ENCODE results near the gene PACSIN2.
"Not testable (repeated sequence)": the region's sequence is repeated elsewhere in the genome, so short reads cannot be mapped to it uniquely, and the experiment has no call there.

PACSIN2 gene

DNA sequence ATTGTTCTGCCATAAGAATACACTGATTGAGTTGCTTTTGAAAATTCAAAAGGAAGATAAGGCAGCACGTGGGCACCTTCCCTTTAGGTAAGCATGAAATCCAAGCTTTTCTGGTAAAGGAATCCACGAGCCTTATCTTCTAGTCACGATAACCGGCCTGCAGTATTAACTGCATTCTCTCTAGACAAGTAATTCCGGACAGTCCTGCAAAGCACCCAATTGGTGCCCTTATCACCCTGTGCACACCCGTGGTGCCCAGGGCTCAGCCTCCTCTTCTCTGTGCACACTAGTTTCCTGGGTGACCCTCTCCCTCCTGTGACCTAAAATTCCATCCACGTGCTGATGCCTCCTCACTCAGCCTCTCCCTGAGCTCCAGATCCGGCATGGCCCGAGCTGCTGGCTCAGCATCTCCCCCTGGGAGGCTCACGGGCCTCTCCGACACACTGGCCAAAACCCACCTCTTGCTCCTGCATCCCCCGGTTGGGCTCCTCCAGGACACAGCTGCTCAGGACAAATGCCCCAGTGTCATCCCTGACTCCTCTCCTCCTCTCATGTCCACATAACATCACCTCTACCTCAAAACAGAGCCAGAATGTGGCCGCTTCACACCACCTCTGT is 63.7 kb downstream of the PACSIN2 start:
- DNase-seq (ENCODE audit: extremely low spot score, insufficient read length, low read depth): no peak
- FAIRE-seq: no peak

DNA sequence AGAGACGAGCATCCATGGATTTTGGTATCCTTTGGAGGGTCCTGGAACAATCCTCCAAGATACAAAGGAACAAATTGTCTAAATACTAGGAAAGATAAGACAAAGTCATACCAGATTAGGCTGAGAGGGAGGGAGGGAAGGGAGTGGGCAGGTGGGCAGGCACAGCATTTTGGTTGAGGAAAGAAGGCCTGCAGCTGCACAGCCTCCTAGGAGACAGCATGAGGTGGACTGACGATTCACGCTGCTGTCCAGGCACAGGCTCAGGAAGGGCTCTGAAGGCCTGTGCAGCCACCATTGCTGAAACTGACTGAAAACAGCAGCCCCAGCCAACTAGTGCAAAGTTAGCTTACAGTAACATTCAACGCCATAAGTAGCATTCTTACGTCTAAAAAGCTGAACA is 64.7 kb downstream of the PACSIN2 start:
- FAIRE-seq (no peak), DNase-seq (ENCODE audit: extremely low spot score, insufficient read length, low read depth) (no peak)

DNA sequence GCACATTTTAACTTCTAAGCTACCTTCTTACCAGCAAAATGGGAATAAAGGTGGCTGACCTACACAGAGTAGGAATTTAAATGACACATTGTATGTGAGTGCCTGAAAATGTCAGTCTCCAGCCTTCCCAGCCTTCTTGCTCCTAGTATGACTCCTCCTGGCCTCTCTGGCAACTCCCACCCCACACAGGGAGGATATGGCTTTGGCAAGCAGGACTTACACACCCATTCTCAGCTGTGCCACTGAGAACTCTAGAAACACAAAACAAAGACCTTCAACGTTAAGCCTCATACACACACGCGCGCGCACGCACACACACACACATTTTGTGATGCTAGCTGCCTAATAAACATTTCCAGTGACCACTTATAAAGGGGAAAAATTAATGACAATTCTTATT is 65.8 kb downstream of the PACSIN2 start:
- no peak for FAIRE-seq
- DNase-seq (ENCODE audit: extremely low spot score, insufficient read length, low read depth): no peak

DNA sequence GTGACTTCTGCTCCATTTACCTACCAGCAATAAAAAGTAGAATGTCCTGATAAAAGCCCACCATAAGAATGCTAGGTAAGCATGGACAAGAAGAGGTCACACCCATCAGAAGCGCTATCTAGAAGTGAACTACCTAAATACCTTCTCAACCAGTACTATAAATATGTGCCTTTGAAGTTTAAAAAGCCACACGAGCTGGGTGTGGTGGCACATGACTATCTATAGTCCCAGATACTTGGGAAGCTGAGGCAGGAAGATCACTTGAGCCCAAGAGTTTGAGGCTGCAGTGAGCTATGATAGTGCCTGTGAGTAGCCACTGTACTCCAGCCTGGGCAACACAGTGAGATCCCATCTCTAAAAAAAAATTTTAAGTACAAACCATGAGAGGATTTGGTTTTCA is 66.7 kb downstream of the PACSIN2 start:
- DNase-seq (ENCODE audit: extremely low spot score, insufficient read length, low read depth): no peak
- FAIRE-seq: no peak

DNA sequence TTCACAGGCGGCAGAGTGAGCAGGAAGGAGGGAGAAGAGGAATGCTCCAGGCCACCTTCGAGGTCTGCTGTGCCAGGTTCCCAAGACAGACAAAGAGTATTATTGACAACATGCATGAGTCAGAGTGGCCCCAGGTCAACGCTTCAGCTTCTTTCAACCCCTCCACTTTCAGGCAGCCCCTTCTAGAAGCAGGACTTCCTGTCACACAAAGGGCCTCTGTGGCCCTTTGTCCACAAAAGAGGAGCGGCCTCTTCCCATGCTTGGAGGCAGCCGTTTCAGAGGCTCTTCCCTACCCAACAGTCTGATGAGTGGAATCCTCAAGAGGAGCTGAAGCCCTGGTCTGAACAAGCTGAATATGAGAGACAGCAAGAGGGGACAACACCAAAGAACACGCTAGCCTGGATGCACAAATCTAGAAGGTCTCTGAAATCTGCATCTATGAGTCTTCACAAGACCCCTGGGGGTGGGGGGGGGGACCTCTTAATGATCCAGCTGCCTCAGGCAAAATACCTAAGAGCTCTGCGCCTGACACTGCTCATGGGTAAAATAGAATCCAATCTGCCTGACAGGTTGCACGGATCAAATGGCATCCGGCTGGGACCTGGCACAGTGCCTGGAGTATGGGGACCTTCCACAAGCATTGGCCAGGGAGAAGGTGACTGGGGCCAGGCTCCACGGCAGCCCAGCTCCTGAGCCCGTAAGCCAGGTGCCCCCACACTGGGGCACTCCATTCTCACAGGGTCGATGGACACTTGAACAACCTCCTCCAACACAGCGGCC is 67.5 kb downstream of the PACSIN2 start:
- no peak for FAIRE-seq
- no peak for DNase-seq (ENCODE audit: extremely low spot score, insufficient read length, low read depth)

DNA sequence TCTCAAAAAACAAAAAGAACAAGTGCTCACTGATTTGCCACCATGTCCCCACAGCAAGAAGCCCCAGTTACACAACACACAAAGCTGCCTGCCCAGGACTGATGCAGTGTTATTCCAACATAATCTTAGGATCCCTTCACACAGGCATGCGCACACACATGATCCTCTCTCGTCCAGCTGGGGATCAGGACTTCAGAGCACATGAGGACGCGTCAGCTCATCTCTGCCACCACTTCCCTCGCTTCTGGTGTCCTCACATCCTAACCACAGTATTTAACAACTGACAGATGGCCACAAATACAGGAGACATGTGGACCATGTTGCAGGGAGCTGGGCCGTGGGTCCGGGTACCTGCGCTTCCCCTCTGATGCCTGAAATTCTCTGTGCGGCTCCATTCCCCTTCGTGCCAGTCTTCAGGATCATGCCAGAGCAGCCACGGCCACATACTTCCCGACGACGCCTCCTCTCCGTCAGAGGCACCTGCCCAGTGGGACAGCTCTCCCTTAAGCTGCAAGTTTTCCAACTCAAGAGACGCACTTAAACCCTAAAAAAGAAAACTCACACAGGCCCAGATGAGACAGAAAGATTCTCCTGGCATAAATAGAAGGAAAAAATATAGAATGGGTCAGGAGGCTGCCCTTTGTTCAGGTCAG is 68.3 kb downstream of the PACSIN2 start:
- FAIRE-seq (no peak), DNase-seq (ENCODE audit: extremely low spot score, insufficient read length, low read depth) (no peak)

DNA sequence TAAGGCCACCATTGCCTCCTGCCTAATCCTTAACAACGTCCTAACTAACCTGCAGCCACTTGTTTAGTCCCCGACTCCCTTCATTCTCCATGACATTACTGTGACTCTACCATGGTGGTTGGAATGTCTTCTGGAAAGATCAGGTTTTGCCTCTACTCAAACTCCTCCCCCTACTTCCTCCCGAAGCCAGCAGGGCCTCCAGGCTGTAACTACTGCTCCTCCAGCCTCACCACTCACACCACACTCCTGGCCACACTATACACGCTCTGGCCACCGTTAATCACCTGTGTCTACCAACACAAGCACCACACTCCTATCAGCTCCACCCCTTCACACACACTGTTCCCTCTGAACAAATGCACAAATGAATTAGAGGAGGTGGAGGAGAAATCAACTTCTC is 69.2 kb downstream of the PACSIN2 start:
- DNase-seq (ENCODE audit: extremely low spot score, insufficient read length, low read depth) (no peak), FAIRE-seq (peak; percentile 55)

DNA sequence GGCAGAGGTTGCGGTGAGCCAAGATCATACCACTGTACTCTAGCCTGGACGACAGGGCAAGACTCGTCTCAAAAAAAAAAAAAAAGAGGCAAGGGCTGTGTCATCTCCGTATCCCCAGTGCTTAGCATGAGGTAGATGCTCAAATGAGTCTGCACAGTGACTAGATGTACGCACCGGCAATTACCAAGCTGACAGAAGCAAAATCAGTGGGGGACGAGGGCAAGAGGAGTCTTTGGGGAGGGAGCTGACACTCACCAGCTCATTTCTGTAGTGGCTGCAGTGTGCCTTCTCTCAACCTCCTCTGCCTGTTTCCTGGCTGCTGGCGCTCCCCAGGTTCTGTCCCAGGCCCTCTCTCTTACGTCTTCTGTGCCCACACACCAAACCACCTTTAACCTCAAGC is 69.9 kb downstream of the PACSIN2 start:
- DNase-seq (ENCODE audit: extremely low spot score, insufficient read length, low read depth) (no peak), FAIRE-seq (peak; percentile 62)

DNA sequence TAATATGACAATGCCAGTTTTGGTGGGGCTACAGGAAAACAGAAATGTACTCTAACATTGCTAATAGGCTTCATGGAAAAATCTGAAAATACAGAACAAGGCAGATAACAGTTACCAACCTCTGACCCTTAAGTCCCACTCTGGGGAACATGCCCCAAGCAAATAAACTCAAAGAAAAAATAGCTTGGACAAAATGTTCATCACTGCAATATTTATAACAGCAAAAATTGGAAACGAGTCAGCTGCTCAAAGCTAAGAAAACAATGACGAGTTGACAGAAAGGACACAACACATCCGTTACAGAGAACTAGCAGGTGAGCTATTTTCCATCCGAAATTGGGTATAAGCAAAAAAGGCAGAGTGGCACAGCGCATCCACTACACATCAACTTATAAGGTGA is 70.5 kb downstream of the PACSIN2 start:
- DNase-seq (ENCODE audit: extremely low spot score, insufficient read length, low read depth) (no peak), FAIRE-seq (no peak)

DNA sequence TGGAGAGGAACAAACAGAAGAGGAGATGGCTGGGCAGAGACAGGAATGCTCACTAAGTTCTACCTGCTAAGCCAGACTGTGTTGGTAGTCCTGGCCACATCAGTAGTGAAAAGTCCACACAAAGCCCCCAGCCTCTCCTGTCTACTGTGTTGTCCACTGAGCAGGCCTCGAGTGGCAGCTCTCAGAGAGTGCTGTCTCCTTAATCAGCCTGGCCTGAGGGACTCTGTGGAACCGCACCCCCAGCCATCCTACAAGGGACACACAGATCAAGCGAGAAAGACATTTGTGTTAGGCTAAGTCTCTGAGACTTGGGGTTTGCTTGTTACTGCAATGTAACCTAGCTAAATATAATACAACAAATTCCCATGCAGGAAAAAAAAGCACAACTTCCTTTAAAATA is 71.0 kb downstream of the PACSIN2 start:
- DNase-seq (ENCODE audit: extremely low spot score, insufficient read length, low read depth) (no peak), FAIRE-seq (no peak)

DNA sequence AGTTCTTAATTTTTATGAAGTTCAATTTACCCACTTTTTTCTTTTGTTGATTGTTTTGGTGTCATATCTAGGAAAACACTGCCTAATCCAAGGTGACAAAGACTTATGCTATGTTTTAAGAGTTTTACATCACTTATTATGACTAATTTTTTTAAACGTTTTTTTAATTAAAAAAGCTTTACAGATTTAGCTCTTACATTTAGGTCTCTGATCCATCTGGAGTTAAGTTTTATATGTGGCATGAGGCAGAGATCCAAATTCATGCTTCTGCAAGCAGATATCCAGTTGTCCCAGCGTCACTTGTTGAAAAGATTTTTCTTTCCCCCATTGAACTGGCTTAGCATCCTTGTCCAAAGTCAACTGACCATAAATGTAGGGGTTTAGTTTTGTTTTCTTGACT is 72.6 kb downstream of the PACSIN2 start:
- DNase-seq (ENCODE audit: extremely low spot score, insufficient read length, low read depth) (no peak), FAIRE-seq (no peak)

DNA sequence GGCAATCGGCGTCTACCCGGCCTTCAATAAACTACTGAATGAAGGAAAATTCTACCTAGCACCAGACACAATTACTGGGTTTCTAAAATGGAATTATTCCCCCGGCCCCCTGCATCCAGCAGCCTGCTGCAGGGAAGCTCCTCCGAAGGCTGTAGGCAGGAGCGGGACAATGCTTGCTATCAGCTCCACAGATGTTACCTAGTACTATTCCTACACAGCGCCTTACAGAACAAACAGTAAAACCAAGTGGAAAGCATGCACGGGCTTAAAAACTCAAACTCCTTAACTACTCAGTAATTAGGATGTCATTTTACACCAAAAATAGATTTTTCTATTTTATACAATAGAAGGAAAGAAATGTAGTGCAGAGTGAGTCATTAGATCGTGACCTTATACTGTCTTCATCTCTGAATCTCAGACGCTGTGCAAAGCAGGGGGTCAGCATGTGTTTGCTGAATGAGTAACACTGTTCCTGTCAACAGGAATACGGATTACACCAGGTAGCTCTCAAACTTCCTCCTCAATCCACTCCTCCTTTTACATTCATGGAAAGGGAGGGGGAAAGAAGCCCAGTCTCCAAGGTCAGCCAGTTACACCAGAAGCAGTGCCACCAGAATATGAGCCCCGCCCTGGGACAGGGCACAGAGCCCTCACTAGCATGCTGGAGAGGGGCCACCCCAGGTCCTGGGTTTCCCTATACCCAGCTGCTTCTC is 74.9 kb downstream of the PACSIN2 start:
- DNase-seq (ENCODE audit: extremely low spot score, insufficient read length, low read depth) (no peak), FAIRE-seq (no peak)

DNA sequence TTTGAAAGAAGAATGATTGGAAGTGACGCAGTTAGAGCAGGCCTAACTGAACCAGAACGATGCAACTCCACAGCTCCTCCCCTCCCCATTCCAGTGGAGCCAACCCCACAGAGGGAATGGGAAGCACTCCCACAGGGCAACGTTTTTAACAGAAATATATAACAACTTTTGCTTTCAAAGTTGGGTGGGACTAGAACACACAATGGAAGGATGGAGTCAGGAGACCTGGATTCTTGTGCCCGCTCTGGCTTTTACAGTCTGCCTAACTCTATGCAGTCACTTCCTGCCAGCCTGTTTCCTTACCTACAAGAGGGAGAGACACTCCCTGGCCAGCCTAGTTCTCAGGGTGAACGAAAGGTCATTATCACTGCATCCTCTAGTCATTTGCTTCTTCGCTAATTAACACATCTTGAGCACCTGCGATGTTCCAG is 75.5 kb downstream of the PACSIN2 start:
- DNase-seq (ENCODE audit: extremely low spot score, insufficient read length, low read depth): no peak
- FAIRE-seq: no peak

DNA sequence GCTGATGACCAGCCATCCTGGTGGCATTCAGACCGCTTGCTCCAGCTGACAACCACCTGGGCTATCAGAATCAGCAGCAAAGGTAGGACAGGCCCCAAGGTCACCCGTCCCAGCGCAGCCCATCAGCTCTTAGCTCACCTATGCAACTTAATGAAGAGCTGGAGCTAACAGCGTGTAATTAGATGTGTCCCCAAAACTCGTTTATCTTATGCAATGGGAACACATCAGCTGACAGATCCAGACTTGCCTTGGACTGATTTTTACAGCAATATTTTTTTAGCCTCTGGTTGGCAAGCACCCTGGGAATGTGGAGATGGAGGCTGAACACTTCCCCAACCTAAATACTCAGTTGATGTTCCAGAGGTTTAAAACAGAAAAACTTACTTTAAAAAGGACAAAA is 76.0 kb downstream of the PACSIN2 start:
- FAIRE-seq: no peak

DNA sequence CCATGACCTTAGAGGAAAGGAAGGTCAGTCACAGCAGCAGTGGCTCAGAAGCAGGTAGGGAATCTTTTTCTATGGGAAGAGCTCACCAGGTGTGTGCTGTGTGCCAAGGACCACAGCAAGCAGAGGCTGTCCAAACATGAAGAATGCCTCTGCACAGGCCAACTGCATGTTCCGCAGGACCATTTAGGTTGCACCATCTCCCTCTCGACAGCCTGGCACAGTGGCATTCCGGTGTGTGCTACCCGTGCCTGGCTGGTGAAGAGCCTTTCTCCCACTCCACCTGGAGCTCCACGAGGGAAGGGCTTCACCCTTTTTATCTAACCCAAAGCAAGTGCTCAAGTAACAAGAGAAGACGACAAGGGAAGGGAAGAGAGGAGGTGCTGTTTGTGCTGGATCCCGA is 76.5 kb downstream of the PACSIN2 start:
- DNase-seq (ENCODE audit: extremely low spot score, insufficient read length, low read depth): no peak
- no peak for FAIRE-seq

More for the DNA sequence above, 76.0 kb downstream of the PACSIN2 start:
- DNase-seq (ENCODE audit: extremely low spot score, insufficient read length, low read depth): no peak

DNA sequence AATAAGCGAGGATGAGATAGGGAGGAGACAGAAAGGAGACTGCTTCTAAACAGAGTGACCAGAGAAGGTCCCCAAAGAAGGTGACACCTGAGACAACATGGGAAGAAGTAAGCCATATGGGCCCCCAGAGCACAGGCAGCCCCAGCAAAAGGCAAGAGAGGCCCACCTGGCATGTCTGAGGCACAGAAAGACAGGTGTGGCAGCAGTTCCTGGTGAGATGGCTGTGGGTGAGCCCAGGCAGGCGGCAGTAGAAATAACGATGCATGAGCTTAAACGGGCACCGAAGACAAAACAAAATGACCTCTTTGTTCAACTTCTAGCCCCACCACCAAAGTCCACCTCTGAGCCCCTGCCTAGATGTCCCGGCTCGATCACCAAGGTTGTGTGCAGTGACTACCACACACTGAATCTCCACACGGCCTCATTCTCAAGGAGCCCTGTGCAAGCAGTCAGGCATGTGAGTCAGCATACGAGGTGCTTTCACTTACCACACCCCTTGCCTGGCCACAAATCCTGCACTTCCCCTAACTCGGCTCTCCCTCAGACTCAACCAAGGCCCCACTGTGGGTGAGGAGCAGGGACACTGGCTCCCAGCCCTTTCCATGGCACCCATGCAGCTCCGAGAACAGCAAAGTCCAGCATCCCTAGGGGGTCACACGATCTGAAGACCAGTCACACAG is 77.6 kb downstream of the PACSIN2 start:
- DNase-seq (ENCODE audit: extremely low spot score, insufficient read length, low read depth): no peak
- FAIRE-seq: peak; percentile 89

DNA sequence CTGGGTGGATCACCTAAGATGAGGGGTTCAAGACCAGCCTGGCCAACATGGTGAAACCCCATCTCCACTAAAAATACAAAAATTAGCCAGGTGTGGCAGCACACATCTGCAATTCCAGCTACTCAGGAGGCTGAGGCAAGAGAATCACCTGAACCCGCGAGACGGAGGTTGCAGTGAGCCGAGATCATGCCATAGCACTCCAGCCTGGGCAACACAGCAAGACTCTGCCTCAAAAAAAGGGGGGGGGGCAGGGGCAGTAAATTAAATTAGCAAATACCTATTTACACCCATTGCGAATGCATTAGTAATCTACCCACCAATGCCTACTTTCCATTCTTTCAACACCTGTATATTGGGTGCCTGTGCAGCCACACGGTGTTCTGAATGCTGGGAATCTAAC is 78.3 kb downstream of the PACSIN2 start:
- not testable (repeated sequence) for DNase-seq (ENCODE audit: extremely low spot score, insufficient read length, low read depth); FAIRE-seq

DNA sequence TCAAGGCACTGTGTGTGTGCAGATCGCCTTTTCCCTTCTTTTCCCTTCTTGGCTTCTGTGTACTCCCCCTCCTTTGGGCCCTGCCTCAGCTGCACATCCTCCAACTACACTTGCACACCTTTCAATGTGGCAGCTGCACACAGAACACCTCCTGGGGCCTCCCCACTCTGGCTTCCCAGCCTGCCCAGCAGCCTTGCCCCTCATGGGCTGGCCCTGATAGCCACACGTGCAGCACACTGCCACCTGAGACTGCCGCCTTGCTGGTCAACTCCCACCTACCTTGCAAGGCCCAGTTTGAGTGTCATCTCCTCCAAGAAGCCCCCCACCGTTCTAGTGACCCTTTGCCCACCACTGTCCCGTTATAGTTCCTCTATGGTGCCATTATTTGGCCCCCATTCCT is 80.6 kb downstream of the PACSIN2 start:
- peak; percentile 68 for FAIRE-seq
- no peak for DNase-seq (ENCODE audit: extremely low spot score, insufficient read length, low read depth)

DNA sequence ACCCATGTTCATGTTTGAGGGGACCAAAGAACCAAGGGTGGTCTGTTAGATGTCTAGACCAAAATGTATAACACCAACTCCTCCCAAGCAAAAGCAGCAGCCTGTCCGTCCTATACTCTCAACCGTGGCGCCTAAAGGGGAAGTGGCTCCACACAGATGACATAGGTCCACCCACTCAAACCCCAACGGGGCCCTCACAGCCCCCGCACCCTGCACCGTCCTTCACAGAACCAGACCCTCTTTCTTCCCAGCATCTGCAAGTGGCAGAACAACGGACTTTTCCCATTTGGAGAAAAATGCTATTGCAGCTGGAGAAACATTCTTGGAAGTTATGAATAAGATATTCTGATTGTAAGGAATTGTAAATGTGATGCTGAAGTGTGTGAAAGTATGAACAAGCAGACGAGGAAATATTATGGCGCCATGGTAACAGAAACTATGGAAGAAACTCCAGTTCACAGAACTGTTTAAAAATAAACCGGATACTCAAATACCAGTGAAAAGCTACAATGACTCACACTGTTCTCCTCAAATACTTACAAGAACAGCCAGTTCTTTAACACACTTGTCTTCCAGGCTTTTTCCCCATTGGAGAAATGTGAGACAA is 81.4 kb downstream of the PACSIN2 start:
- DNase-seq (ENCODE audit: extremely low spot score, insufficient read length, low read depth): peak; percentile 52
- FAIRE-seq: peak; percentile 91
